Sigmoid colon (tissue), 7 donors: Measurements from ENCODE around the gene HNRNPUL1. TPM values are rescaled to one million over a fixed set of nuclear protein-coding genes. Genes with fewer than 3 reads are reported as not detected.
A peak's percentile ranks its signal among the peaks of the same experiment; 100 is the strongest.

Experiments used
- DNase-seq: peaks from one replicate; pipeline ENCODE4 v3.0.0-alpha.2; 2019
- H3K27ac ChIP-seq, 4 donors: fragments of 200-600 bp; sonication (generic); one replicate each; pipeline ENCODE4 v1.5.1; 2016 to 2019; ENCODE audit warnings: mild to moderate bottlenecking in 1 of 4
- H3K27me3 ChIP-seq, 3 donors: fragments of 200-600 bp; sonication (generic); one replicate each; pipeline ENCODE4 v1.5.1; 2019; ENCODE audit warnings: mild to moderate bottlenecking in 1 of 3
- H3K36me3 ChIP-seq, 4 donors: fragments of 200-600 bp; sonication (generic); one replicate each; pipeline ENCODE4 v1.5.1; 2016 to 2019
- H3K4me1 ChIP-seq, 4 donors: fragments of 200-600 bp; sonication (generic); one replicate each; pipeline ENCODE4 v1.5.1; 2017 to 2019
- H3K4me3 ChIP-seq, 4 donors: fragments of 200-600 bp; sonication (generic); one replicate each; pipeline ENCODE4 v1.5.1; 2017 to 2019; ENCODE audit warnings: mild to moderate bottlenecking in 2 of 4, moderate library complexity in 1 of 4
- H3K9me3 ChIP-seq, 4 donors: fragments of 200-600 bp in 3 of 4; sonication (generic) in 3 of 4; one replicate each; pipeline versions ENCODE4 v1.5.1 to v1.6.1; 2013 to 2019
- EP300 ChIP-seq, 4 donors: sonication (generic); formaldehyde crosslinking; IDR thresholded peaks; one replicate each; pipeline ENCODE4 v1.6.1; 2017; ENCODE audit warnings: antibody characterized with exemption in 4 of 4
- POLR2A ChIP-seq, 2 donors: fragments of 450-650 bp; IDR thresholded peaks; one replicate each; pipeline ENCODE4 v1.6.1; 2016; ENCODE audit warnings: antibody characterized with exemption in 2 of 2, mild to moderate bottlenecking in 2 of 2, moderate library complexity in 2 of 2
- POLR2AphosphoS5 ChIP-seq, 4 donors: sonication (generic); formaldehyde crosslinking; IDR thresholded peaks; one replicate each; pipeline ENCODE4 v1.6.1; 2017; ENCODE audit warnings: antibody characterized with exemption in 4 of 4
- WGBS, 2 donors: extraction: QIAGEN DNeasy Blood & Tissue Kit; methylation state at CpG; one replicate each; pipeline ENCODE4 v1.1.7; 2013; 5-methylcytosine and 5-hydroxymethylcytosine counted together
- intact Hi-C: fragments of 100-400 bp; cut with DNase I; formaldehyde crosslinking; loops from one replicate; pipeline ENCODE4 v1.15.1; 2023
- polyA plus RNA-seq, 3 donors: library from polyadenylated mRNA; stranded (reverse); fragments of 200-250 nt; gene quantifications; one replicate each; pipeline ENCODE4 v1.2.3, GENCODE V29; 2013
- total RNA-seq, 4 donors: library from RNA; depleted of rRNA; stranded (reverse); fragments of >200 nt; gene quantifications; one replicate each; pipeline ENCODE4 v1.1.0, GENCODE V29; 2016
- TF ChIP-seq, protein P1 (sequence below), 4 experiments: fragments of 450-650 bp in 3 of 4; fragments of 200-600 bp in 1 of 4; IDR thresholded peaks; one replicate each; pipeline ENCODE4 v1.5.1; 2016 to 2019; ENCODE audit warnings: antibody characterized with exemption in 4 of 4, mild to moderate bottlenecking in 3 of 4, moderate library complexity in 2 of 4
- donor health status: healthy with polysubstance abuse.
- donor health status: Bipolar disorder and iron deficiency.
- donor health status: healthy.

Gene HNRNPUL1
- 100 to 1,000 TPM; 120 to 153 (median 130) TPM for total RNA-seq
- 100 to 1,000 TPM in 1 of 3 donors, 10 to 100 TPM in 2; 61.9 to 133 (median 65.0) TPM for polyA plus RNA-seq

DNA sequence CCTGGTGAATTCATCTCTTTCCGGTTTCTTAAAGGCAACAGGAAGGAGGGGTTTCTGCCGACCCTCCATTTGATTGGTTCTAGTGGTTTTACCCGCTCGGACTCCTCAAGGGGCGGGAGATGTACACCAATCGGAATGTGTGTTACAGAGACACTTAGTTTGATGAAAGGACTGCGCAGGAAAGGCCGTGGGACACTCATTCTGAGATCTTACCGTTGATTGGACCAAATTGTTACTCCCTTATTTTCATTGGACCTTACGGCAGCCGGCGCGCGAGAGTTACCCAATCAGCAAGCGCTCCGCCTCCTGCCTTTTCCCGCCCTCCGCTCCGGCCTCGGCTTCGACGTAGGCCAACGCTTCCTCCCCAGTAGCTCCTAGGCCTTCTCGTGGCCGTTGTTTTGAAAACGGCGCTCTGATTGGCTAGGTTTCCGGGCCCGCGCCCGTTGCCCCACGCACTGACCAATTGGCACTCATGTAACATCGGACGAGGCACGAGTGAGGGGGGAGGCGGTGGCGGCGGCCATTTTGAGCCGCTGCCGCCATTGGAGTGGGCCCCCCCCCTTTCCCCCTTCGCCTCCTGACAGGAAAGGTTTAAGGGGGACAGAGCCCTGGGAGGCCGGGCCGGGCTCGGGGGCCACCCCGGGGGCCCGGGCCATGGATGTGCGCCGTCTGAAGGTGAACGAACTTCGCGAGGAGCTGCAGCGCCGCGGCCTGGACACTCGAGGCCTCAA lies at the start of gene HNRNPUL1:
Gene HNRNPUL1 (plus strand): TSS at position 523 of the 731 bp plus-strand sequence. CDS start 132 bp downstream, at position 655.
- peak within 1 kb of the TSS; percentile 84 to 100 (median 92) for H3K4me3 ChIP-seq
- intact Hi-C loops, result loop anchor here (1.0 to 5.0 kb wide), 2 partner anchors 44 to 88 kb away; partner anchors contain the start of gene TGFB1
- H3K27ac ChIP-seq, result peak within 1 kb of the TSS; percentile 98 to 100 (median 100)
- peaks cover 0 to 40% (median 33%) of the 10 kb centered on the region in 4 donors for H3K4me1 ChIP-seq
- TF ChIP-seq POLR2A (IDR thresholded peaks at IDR 0.05), result no peak
- peak; percentile 56 to 73 (median 72) for TF ChIP-seq POLR2AphosphoS5 (IDR thresholded peaks at IDR 0.05)
- no peak for TF ChIP-seq EP300 (IDR thresholded peaks at IDR 0.05)
- TF ChIP-seq, protein P1, sequence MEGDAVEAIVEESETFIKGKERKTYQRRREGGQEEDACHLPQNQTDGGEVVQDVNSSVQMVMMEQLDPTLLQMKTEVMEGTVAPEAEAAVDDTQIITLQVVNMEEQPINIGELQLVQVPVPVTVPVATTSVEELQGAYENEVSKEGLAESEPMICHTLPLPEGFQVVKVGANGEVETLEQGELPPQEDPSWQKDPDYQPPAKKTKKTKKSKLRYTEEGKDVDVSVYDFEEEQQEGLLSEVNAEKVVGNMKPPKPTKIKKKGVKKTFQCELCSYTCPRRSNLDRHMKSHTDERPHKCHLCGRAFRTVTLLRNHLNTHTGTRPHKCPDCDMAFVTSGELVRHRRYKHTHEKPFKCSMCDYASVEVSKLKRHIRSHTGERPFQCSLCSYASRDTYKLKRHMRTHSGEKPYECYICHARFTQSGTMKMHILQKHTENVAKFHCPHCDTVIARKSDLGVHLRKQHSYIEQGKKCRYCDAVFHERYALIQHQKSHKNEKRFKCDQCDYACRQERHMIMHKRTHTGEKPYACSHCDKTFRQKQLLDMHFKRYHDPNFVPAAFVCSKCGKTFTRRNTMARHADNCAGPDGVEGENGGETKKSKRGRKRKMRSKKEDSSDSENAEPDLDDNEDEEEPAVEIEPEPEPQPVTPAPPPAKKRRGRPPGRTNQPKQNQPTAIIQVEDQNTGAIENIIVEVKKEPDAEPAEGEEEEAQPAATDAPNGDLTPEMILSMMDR (IDR thresholded peaks at IDR 0.05), result peak in 2 of 4 experiments; percentile 8 to 23
- peak; percentile 100 for DNase-seq
- WGBS, 2 donors, result 1% methylated on average over 55 of the region's 55 CpGs
- H3K9me3 ChIP-seq, result no peaks in the 10 kb centered on the region
- no peaks in the 10 kb centered on the region for H3K27me3 ChIP-seq
- peaks cover 15 to 23% (median 21%) of the 10 kb centered on the region in 4 donors for H3K36me3 ChIP-seq

DNA sequence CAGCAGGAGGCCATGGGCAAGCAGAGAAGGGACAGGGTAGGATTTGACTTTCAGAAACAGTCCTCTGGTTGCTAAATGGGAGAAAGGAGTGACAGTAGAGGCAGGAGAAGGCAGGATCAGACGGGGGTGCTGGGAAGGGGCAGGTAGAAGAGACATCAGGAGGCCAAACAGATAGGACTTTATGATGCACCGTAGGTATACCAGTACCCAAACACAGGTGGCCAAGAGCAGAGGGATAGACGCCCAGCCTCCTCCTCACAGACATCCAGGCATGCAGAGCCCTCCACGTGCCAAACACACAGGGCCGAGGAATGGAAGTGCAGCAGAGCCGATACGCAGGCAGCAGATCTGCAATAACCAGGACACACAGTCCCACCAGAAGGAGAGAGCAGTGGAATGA lies 46.4 kb upstream of the HNRNPUL1 start:
- no peak overlapping the region for H3K4me3 ChIP-seq
- WGBS, 2 donors, result 79 to 86% methylated on average over 7 of the region's 7 CpGs
- DNase-seq, result no peak
- peak overlapping the region; percentile 91 to 98 (median 94) for H3K27ac ChIP-seq
- peaks cover 0 to 33% (median 31%) of the 10 kb centered on the region in 4 donors for H3K4me1 ChIP-seq
- H3K9me3 ChIP-seq, result no peaks in the 10 kb centered on the region
- peaks cover 0 to 11% (median 4%) of the 10 kb centered on the region in 4 donors for H3K36me3 ChIP-seq
- TF ChIP-seq EP300 (IDR thresholded peaks at IDR 0.05) (no peak), POLR2AphosphoS5 (IDR thresholded peaks at IDR 0.05) (no peak), POLR2A (IDR thresholded peaks at IDR 0.05) (no peak)
- TF ChIP-seq, protein P1 (IDR thresholded peaks at IDR 0.05), result no peak
- intact Hi-C loops, result loop anchor here (1.0 to 5.0 kb wide), 3 partner anchors 13 to 90 kb away; no protein-coding TSS in a partner anchor
- no peaks in the 10 kb centered on the region for H3K27me3 ChIP-seq

DNA sequence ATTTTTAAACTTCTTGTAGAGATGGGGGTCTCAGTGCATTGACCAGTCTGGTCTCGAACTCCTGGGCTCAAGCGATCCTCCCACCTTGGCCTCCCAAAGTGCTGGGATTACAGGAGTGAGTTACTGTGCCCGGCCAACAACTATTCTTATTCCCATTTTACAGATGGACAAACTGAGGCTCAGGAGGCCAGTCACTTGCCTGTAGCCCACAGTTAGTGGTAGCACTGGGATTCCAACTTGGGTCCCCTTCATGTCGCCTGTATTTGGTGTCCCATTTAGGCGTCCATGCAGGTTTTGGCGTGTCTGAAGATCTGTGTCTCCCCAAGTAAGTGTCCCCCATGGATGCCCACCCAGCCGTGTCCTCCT lies 45.9 kb upstream of the HNRNPUL1 start:
- Histone ChIP-seq H3K36me3 (peaks cover 0 to 11% (median 4%) of the 10 kb centered on the region in 4 donors), H3K4me3 (peak overlapping the region; percentile 64 to 86 (median 74)), H3K4me1 (peaks cover 0 to 37% (median 34%) of the 10 kb centered on the region in 4 donors), H3K27me3 (no peaks in the 10 kb centered on the region), H3K27ac (peak overlapping the region; percentile 91 to 98 (median 94)), H3K9me3 (no peaks in the 10 kb centered on the region)
- no peak for DNase-seq
- TF ChIP-seq EP300 (IDR thresholded peaks at IDR 0.05), result no peak
- no peak for TF ChIP-seq POLR2AphosphoS5 (IDR thresholded peaks at IDR 0.05)
- TF ChIP-seq POLR2A (IDR thresholded peaks at IDR 0.05), result no peak
- TF ChIP-seq, protein P1 (IDR thresholded peaks at IDR 0.05), result no peak
- intact Hi-C loops, result loop anchor here (1.0 to 5.0 kb wide), 3 partner anchors 14 to 89 kb away; no protein-coding TSS in a partner anchor
- WGBS, 2 donors, result 69 to 78% methylated on average over 7 of the region's 7 CpGs

DNA sequence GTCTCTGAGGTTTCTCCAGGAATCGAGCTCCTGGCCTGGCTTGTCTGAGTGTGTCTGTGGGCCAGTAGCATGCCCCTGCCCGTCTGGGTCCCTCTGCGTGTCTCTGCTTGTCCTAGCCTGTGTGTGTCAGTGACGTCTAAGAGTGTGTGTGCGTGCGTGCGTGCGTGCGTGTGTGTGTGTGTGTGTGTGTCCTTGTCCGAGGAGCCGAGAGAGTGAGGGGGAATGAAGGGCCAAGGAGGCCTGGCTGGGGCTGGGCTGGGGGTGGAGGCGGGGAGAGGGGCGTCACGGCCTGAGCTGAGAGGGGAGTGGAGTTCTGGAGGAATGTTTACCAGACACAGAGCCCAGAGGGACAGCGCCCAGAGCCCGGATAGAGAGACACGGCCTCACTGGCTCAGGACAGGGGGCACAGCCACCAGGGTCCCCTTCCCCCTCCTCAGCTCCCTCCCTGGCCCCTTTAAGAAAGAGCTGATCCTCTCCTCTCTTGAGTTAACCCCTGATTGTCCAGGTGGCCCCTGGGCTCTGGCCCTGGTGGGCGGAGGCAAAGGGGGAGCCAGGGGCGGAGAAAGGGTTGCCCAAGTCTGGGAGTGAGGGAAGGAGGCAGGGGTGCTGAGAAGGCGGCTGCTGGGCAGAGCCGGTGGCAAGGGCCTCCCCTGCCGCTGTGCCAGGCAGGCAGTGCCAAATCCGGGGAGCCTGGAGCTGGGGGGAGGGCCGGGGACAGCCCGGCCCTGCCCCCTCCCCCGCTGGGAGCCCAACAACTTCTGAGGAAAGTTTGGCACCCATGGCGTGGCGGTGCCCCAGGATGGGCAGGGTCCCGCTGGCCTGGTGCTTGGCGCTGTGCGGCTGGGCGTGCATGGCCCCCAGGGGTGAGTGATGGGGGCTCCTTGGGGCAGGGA lies 45.3 kb upstream of the HNRNPUL1 start, which contains the start of gene AXL:
Gene AXL (plus strand): TSS at position 609 of the 893 bp plus-strand sequence. CDS start 170 bp downstream, at position 779.
- Histone ChIP-seq H3K4me3 (peak within 1 kb of the TSS; percentile 64 to 86 (median 74)), H3K36me3 (peaks cover 0 to 11% (median 4%) of the 10 kb centered on the region in 4 donors), H3K27me3 (no peaks in the 10 kb centered on the region), H3K9me3 (no peaks in the 10 kb centered on the region), H3K4me1 (peaks cover 0 to 44% (median 40%) of the 10 kb centered on the region in 4 donors), H3K27ac (peak within 1 kb of the TSS; percentile 91 to 98 (median 94))
- TF ChIP-seq EP300 (IDR thresholded peaks at IDR 0.05), result peak in 1 of 4 donors; percentile 69
- TF ChIP-seq, protein P1 (IDR thresholded peaks at IDR 0.05), result no peak
- peak; percentile 67 to 70 for TF ChIP-seq POLR2A (IDR thresholded peaks at IDR 0.05)
- TF ChIP-seq POLR2AphosphoS5 (IDR thresholded peaks at IDR 0.05), result peak; percentile 74 to 90 (median 82)
- intact Hi-C loops, result loop anchor here (1.0 to 5.0 kb wide), 3 partner anchors 15 to 88 kb away; no protein-coding TSS in a partner anchor
- DNase-seq, result peak; percentile 95
- WGBS, 2 donors, result 6 to 17% methylated on average over 32 of the region's 32 CpGs
